ENCODE results near the gene TAT. TPM values are rescaled to one million over a fixed set of nuclear protein-coding genes. Genes with fewer than 3 reads are reported as not detected.
"Not testable (repeated sequence)": the region's sequence is repeated elsewhere in the genome, so short reads cannot be mapped to it uniquely, and the experiment has no call there.

The TAT gene
- total RNA-seq, 6 experiments from 2014 or later: not detected

DNA sequence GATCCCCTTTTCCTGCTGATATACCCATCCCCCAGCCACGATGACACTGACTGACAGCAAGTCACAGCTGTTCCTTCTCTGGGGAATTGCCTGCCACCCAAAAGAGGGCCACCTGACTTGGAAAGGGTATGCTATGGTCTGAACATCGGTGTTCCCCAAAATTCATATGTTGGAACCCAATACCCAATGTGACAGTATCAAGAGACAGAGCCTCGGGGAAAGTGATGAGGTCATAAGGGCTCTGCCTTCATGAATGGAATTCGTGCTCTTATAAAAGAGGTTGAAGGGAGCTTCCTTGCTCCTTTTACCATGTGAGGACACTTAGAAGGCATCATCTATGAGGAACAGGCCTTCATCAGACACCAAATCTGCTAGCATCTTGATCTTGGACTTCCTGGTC, 41.5 kb upstream of the TAT start:
- no peak overlapping the region for H3K27ac Mint-ChIP-seq
- no peak overlapping the region for H3K4me3 Mint-ChIP-seq
- no peaks in the 10 kb centered on the region for H3K4me1 Mint-ChIP-seq (ENCODE audit: low read depth)
- TF ChIP-seq CTCF (IDR thresholded peaks at IDR 0.05): no peak
- no peak for DNase-seq
- H3K36me3 Mint-ChIP-seq (ENCODE audit: low read depth): no peaks in the 10 kb centered on the region
- peaks cover 38% of the 10 kb centered on the region for H3K27me3 Mint-ChIP-seq (ENCODE audit: insufficient read depth)
- H3K9me3 Mint-ChIP-seq: no peaks in the 10 kb centered on the region

GRCh38 chr16:71614956-71615355, 38.1 kb upstream of the TAT start:
- H3K9me3 Mint-ChIP-seq; H3K27ac Mint-ChIP-seq; H3K4me1 Mint-ChIP-seq (ENCODE audit: low read depth): not testable (repeated sequence)

DNA sequence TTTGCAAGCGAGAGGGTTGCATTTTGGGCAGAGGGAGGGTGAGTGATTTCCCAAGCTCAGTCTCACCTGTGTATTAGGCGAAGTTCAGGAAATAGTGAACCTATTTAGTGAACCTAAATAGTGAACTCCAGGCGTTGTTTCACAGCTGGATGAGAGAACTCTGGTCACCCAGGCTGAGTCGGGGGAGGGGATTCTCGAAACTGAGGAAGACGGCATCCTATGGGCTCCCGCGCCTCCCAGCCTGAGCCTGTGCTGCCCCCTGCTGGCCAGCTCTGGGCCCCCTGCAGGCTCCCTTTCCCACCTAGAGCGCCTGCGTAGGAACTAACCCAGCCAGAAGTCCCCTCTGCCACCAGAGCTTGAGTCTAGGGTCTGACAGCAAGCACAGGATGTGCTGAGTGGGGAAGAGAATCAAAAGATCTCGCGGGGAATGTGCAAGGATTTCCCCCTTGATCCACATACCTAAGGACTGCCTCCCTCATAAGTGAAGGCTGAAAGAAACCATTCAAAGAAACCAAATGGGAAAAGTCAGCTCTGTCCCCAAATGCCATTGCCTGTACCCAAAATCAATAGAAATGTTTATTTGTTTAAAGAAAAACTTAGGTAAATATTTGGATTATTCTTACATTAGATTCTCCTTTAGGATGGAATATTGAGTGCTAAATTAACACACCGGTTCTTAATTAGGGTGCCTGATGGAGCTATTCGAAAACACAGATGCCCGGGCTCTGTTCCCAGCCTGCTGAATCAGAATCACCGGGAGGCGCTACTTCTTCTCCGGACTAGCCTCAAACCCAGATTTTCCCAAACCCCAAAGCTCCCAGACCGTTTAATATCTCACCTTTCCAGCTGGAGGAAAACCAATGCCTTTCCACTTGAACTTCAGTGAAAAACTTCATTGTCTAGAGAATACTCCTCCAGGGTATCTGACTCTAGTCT, 34.3 kb upstream of the TAT start:
- H3K27ac Mint-ChIP-seq: no peak overlapping the region
- H3K27me3 Mint-ChIP-seq (ENCODE audit: insufficient read depth): peaks cover 28% of the 10 kb centered on the region
- H3K36me3 Mint-ChIP-seq (ENCODE audit: low read depth): no peaks in the 10 kb centered on the region
- H3K4me3 Mint-ChIP-seq: no peak overlapping the region
- peaks cover 13% of the 10 kb centered on the region for H3K4me1 Mint-ChIP-seq (ENCODE audit: low read depth)
- H3K9me3 Mint-ChIP-seq: no peaks in the 10 kb centered on the region
- peak; percentile 94 for TF ChIP-seq CTCF (IDR thresholded peaks at IDR 0.05)
- DNase-seq: peak; percentile 17

More at GRCh38 chr16:71614956-71615355, 38.1 kb upstream of the TAT start:
- not testable (repeated sequence) for H3K4me3 Mint-ChIP-seq; H3K36me3 Mint-ChIP-seq (ENCODE audit: low read depth); DNase-seq
- H3K27me3 Mint-ChIP-seq (ENCODE audit: insufficient read depth): peaks cover 38% of the 10 kb centered on the region

DNA sequence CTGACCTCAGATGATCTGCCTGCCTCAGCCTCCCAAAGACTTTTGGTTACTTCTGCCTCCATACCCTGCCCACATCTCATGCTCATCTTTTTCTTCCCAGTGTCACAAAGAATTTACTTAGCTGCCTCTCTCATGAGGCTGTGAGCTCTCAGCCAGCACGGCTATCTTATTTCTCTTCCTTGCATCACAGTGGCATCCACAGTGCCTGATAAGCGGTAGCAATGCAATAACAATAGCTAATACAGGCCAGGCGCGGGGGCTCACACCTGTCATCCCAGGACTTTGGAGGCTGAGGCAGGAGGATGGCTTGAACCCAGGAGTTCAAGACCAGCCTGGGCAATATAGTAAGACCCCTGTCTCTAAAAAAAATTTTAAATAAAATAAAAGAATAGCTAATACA, 33.6 kb upstream of the TAT start:
- peaks cover 13% of the 10 kb centered on the region for H3K4me1 Mint-ChIP-seq (ENCODE audit: low read depth)
- no peaks in the 10 kb centered on the region for H3K9me3 Mint-ChIP-seq
- no peak for DNase-seq
- no peak overlapping the region for H3K27ac Mint-ChIP-seq
- no peak for TF ChIP-seq CTCF (IDR thresholded peaks at IDR 0.05)
- no peaks in the 10 kb centered on the region for H3K36me3 Mint-ChIP-seq (ENCODE audit: low read depth)
- H3K27me3 Mint-ChIP-seq (ENCODE audit: insufficient read depth): peaks cover 26% of the 10 kb centered on the region
- H3K4me3 Mint-ChIP-seq: no peak overlapping the region

- peaks cover 13% of the 10 kb centered on the region for H3K4me1 Mint-ChIP-seq (ENCODE audit: low read depth)
- no peaks in the 10 kb centered on the region for H3K36me3 Mint-ChIP-seq (ENCODE audit: low read depth)
- no peak overlapping the region for H3K4me3 Mint-ChIP-seq
- peaks cover 14% of the 10 kb centered on the region for H3K27me3 Mint-ChIP-seq (ENCODE audit: insufficient read depth)
- H3K27ac Mint-ChIP-seq: no peak overlapping the region
- DNase-seq: no peak
- no peaks in the 10 kb centered on the region for H3K9me3 Mint-ChIP-seq
- no peak for TF ChIP-seq CTCF (IDR thresholded peaks at IDR 0.05)
Measured at GRCh38 chr16:71609066-71609465, 32.2 kb upstream of the TAT start.

GRCh38 chr16:71600822-71601221, 23.9 kb upstream of the TAT start:
- no peaks in the 10 kb centered on the region for H3K36me3 Mint-ChIP-seq (ENCODE audit: low read depth)
- no peak overlapping the region for H3K27ac Mint-ChIP-seq
- no peaks in the 10 kb centered on the region for H3K4me1 Mint-ChIP-seq (ENCODE audit: low read depth)
- no peak for TF ChIP-seq CTCF (IDR thresholded peaks at IDR 0.05)
- no peaks in the 10 kb centered on the region for H3K9me3 Mint-ChIP-seq
- no peak for DNase-seq
- no peaks in the 10 kb centered on the region; the same call in none of the 2 replicates for H3K27me3 Mint-ChIP-seq (ENCODE audit: insufficient read depth)
- no peak overlapping the region for H3K4me3 Mint-ChIP-seq

DNA sequence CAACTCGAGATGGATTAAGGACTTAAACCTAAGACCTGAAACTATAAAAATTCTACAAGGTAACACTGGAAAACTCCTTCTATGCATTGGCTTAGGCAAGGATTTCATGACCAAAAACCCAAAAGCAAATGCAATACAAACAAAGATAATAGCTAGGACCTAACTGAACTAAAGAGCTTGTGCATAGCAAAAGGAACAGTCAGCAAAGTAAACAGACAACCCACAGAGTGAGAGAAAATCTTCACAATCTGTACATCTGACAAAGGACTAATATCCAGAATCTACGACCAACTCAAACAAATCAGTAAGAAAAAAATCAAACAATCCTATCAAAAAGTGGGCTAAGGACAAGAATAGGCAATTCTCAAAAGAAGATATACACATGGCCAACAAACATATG, 21.5 kb upstream of the TAT start:
- H3K4me1 Mint-ChIP-seq (ENCODE audit: low read depth); DNase-seq; H3K4me3 Mint-ChIP-seq; H3K27me3 Mint-ChIP-seq (ENCODE audit: insufficient read depth); H3K27ac Mint-ChIP-seq; H3K9me3 Mint-ChIP-seq; H3K36me3 Mint-ChIP-seq (ENCODE audit: low read depth): not testable (repeated sequence)

DNA sequence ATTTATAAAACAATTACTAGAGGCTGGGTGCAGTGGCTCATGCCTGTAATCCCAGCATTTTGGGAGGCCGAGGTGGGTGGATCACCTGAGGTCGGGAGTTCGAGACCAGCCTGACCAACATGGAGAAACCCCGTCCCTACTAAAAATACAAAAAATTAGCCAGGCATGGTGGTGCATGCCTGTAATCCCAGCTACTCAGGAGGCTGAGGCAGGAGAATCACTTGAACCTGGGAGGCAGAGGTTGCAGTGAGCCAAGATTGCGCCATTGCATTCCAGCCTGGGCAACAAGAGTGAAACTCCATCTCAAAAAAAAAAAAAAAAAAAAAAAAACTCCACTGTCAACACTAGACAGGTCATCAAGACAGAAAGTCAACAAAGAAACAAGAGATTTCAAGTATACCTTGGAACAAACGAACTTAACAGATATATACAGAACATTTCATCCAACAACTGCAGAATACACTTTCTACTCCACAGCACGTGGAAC, 18.5 kb upstream of the TAT start:
- not testable (repeated sequence) for H3K36me3 Mint-ChIP-seq (ENCODE audit: low read depth); H3K27ac Mint-ChIP-seq; DNase-seq; H3K4me1 Mint-ChIP-seq (ENCODE audit: low read depth); H3K9me3 Mint-ChIP-seq; H3K27me3 Mint-ChIP-seq (ENCODE audit: insufficient read depth); H3K4me3 Mint-ChIP-seq

Measured in HFFc6 (cell line).